Anterior cingulate cortex (tissue), 58 donors: ENCODE measurements around the gene RICTOR.

Experiments
- DNase-seq, 58 donors: peaks; one replicate each; lab custom pipeline; 2025; lab: John Stamatoyannopoulos, UW

Gene RICTOR

DNA sequence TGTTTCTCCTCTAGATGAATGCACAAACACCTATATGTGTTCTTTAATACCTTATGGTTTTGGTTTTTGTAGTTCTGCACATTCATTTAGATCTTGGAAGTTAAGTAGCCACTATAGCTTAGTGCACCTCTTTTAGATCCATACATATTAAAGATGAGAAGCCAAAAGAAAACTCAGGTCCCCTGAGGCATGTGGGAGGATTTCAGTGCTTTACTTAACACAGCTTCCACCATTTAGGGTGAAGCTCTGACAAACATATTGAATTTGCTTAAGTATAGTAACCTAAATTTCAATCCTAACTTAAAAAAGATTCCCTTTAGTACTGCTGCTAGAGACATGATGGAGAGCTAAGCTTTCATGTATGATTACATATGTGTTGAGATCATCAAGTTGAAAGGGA is 25.6 kb upstream of the RICTOR start:
- DNase-seq, result no peak

DNA sequence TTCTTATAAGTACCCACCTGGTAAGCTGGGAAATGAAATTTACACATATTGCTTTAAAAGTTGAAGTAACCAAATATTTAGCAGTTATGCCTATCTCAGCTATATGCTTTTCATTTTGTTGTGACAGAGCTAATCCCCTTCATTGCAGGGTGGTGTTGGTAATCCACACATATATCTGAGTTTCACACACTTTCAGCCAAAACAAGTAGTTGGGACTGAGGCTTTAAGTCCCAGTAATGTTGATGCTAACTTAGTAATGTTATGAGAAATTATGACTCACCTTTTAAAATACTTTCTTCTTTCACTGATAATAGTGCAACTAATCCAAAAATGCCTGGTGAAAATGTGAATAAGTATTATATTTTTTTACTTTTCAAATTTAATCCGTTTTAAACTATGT is 19.2 kb upstream of the RICTOR start:
- DNase-seq, result no peak

DNA sequence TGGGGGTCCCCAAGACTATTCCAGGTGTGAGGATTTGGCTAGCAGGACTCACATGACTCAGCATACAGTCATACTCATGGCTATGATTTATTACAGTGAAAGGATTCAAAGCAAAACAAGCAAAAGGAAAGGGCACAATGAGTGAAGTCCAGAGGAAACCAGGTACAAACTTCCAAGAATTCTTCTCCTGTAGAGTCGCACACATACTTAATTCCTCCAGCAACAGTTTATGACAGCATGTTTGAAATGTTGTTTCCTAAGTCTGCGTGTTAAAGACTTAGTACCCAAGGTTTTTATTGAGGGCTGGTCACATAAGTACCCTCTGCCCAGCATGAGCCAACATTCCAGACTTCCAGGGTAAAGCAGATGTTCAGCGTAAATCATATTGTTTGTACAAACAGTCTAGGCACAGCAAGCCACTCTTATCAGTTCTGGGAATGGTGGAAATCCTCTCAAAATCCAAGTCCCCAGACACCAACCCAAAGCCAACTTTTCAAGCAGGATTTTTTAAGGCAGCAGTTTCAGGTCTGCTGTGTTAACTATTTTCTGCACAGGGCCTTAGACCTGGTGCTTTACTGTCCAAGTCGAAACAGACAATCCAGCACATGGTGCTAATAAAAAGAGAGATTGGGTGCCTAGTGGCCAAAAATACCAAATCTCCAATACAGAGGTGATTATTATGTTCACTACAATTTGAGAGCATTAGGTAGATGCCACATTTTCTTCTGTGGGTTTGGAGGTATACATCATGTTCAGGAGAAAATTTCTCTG is 18.6 kb upstream of the RICTOR start:
- DNase-seq, result no peak

DNA sequence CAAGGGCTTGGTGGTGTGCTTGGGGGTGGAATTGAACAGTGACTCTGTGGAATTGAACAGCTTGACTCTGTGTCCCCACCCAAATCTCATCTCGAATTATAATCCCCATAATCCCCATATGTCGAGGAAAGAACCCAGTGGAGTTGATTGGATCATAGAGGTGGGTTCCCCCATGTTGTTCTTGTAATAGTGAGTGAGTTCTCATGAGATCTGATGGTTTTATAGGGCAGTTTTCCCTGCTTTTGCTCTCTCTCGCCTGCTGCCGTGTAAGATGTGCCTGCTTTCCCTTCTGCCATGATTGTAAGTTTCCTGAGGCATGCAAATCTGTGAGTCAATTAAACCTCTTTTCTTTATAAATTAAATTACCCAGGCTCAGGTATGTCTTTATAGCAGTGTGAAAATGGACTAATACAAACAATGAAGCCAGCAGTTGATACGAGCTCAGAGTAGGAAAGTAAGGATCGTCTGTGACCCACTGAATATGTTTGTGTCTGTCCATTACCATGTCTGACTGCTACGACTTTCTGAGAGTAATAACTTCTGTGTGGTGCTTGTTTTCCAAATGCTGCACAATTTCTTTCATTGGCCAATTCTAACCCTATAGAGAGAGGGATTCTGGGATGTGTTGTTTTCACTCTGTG is 17.9 kb upstream of the RICTOR start:
- DNase-seq, result no peak

DNA sequence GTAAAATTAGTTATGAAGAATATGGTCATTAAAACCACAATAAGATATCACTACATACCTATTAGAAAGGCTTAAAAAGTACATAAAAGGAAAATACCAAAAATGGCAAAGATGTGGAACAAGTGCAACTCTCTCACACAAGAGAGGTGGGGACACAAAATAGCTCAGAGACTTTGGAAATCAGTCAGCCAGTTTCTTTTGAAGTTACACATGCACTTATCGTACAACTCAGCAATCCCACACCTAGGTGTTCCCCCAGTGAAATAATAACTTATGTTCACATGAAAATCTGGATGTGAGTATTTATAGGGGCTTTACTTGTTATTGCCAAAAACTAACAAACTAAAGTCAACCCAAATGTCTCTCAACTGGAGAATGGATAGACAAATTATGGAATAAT is 9.8 kb upstream of the RICTOR start:
- no peak for DNase-seq

DNA sequence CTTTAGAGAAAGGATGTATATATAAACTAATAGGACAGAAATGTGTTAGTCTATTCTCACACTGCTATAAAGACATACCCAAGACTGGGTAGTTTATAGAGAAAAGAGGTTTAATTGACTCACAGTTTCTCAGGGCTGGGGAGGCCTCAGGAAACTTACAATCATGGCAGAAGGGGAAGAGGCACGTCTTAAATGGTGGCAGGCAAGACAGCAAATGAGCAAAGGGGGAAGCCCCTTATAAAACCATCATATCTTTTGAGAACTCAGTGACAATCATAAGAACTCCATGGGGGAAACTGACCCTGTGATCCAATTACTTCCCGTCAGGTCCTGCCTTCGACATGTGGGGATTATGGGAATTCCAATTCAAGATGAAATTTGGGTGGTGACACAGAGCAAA is 8.8 kb upstream of the RICTOR start:
- DNase-seq, result no peak

DNA sequence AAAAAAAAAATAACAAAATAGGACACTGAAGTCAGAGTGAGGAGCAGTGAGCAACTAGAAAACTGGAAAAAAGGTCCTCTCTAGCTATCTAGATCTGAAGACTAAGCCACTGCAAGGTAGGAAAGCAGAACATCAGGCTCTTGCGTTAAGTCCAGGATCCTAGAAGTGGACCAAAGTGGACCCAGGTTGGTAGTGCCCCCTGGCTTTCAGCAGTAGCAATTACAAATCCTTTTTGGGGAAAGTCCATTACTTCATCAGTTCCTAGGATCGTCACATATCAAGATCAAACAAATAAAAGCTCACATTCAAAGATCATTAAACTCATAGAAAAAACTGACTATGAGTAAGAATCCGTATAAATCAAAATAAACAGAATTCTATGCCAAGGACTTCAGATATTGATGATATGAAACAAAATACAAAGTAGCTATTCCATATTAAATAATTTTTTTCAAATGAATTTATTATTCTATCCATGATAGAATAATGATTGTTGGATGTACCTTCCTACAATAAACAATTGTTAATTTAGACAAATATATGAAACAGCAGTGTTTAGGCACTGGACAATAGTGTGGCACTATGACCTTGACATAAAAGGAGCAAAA is 6.5 kb upstream of the RICTOR start:
- peak in 21 of 58 donors; percentile 1 to 49 (median 15) for DNase-seq

DNA sequence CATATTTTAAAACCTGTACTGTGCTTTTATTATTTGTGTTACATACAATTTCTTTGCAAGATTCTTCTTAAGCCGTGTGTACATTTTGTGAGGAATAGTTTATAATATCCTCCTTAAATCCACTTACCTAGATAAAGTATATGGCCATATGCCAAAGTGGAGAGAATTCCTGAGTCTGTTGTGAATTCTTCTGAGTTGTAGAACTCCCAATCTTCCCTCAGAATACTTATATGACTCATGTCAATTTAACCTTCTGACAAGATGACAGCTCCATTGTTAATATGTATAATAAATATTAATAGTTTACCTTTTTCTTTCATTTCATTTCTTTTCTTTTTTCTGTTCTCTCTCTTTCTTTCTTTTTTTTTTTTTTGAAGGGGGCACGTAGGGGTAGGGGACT is 6.0 kb upstream of the RICTOR start:
- DNase-seq, result no peak

DNA sequence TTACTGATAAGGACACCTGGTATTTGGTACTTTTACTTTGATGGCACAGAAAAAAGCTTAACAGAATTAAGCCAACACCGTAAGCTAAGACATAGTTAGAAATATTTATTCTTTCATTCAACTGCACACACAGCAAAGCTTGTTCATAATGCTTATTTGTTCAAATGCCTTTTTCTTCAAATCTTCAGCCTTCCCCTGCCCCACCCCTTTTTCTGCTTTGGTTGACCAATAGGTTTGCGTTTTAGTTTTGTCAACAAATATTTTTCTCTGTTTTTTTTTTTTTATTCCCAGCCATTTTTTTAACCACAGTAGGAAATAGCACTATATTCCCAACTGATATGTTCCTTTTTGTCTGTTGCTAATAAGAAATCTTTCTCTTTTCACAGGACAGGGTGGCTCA is 4.9 kb upstream of the RICTOR start:
- no peak for DNase-seq

DNA sequence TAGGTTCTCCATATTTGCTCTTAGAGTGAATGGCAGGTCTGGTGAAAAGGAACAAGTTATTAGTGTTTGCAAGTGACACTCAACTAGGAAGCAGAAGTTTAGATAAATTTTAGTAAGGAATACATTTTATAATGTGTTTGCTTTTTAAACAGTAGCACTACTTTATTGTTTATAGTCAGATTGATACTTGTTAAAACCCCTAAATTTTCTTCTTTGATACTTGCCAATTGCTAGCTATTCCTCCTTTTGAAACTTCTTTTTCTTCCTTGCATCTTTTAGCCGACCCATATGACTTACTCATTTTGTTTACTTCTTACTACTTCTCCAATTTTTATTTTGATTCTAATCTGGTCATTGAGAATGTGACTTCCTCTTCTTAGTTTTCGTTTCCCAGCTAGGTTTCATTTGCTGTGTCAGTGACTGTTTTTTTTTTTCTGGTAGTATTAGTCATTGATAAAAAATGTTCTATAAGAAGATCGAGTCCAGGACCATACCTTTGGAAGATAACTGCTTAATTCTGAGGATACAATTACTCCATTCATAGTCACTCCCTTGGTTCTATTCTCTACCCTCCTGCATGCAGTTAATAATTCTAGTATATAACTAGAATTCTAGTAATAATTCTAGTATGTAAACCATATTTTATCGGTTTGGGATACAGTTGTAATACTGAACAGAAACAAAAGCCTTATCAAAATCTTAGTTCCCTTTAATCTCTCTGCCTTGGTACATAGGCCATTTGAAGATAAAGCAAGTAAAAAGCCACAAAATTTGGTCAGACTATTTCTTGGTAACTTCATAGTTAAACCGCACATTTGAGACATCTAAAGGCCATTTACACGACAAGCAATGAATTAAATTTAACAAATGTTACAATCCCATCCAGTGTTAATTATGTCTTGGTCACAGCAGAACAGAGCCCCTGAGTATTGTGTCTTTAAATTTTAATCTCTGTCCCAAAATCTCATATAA is 2.8 kb upstream of the RICTOR start:
- peak in 1 of 58 donors; percentile 36 for DNase-seq

DNA sequence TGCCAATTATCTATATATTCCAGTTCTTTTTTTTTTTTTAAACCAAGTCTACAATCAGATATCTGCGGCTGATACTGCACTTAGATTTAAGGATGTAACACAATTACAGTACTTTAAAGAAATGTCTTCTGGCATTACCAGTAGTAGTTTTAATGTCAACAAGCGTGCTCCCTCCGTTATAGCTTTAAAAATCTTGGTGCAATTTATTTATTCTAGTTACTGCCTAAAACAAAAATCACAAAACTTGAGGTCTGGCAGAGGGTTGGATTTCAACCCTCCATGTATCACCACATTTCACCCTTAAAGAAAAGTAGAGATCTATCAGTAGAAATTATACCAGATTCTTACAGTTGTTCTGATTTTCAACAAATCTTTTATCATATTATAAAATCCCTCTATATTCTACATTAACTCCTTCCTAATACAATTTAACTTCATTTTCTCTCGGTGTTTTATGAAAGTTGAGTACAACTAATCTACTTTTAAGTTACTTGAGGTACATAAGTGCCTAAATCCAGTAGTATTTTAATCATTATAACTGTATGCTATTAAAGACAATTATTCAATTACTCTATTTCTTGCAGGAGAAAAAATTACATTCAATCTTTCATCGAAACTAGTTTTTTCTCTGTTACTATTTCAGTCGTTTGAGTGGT is 2.0 kb upstream of the RICTOR start:
- no peak for DNase-seq

DNA sequence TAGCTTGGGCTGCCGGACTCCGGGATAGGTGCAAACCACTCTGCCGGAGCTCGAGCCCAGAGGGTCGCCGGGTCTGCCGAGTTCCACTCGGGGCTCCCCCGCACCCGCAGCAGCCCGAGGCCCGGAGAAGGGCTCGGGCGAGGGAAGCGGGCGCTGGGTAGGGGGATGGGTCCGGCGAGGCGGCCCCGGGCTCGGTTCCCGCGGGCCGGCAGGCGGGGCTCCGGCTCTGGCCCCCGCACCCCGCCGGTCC is 507 bp downstream of the RICTOR start:
- peak in 12 of 58 donors; percentile 40 to 79 (median 70) for DNase-seq

DNA sequence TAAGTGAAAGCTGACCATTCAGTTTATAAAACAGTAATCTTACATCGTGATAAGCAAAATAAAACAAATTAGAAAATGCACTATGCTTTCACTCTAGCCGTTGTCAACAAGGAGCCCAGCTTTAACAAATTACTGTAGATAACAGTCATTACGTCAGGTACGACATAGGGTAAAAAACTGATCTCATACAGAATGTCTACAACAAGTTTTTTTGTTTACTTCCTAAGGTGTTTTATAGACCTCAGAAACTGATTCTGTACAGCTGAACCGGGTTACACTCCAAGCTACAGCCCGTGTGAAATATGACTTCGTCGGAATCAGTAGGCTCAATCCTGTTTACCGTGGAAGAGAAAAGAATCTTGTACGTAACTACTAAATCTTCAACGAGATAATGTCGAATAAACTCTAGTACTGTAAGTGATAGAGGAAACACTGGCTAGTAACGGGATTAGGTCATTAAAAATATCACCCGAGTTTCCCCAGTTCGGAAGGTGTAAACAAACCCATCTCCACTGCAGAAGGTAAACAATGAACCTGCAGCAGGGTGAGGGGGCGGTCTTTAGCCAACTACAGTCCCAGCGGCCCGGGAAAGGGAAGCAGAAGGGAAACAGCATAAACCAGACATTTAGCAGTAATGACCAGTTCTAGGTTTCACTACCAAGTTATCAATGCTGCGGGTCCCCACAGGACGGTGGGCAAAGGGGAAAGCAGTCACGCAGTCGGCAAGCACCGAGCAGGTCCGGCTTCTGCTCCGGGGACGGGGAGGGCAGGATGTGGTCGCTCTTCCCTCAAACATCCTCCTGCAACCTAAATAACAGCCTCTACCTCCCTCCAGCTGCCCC is 1.1 kb downstream of the RICTOR start:
- DNase-seq, result peak in 32 of 58 donors; percentile 6 to 76 (median 60)

DNA sequence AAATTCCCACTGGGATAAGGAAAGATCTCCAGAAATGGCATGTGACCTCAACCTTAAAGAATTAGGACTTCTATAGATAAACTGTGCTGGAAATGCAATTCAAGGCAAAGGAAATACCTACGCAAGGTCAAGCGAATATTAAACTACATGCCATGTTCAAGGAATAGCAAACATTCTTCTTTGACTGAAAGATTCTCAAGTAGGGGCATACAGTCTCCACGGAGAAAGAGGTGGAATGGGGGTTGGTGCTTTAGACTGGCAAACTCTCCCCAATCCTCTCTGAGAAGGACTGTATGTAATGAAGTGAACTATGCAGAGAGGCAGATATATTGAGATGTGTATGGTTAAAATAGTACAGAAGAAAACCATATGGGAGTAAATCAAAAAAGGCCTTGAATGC is 6.1 kb downstream of the RICTOR start:
- DNase-seq, result no peak

DNA sequence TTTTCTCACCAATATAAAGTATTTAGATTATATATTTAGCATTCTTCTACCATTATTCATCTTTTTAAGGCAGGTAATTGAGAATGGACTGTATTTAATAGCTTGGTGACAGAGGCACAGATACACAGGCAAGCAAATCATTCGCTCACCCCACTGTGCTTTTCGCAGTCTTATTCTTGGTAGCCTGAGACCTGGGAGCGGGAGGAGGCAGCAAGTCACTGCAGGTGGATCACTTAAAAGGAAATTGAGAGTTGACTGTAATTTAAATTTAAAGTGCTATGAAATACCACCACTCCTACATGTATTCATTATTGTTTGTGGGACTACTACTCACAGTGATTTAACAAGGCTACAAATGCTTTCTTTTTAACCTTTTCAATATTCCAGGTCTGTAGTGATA is 9.7 kb downstream of the RICTOR start:
- no peak for DNase-seq

DNA sequence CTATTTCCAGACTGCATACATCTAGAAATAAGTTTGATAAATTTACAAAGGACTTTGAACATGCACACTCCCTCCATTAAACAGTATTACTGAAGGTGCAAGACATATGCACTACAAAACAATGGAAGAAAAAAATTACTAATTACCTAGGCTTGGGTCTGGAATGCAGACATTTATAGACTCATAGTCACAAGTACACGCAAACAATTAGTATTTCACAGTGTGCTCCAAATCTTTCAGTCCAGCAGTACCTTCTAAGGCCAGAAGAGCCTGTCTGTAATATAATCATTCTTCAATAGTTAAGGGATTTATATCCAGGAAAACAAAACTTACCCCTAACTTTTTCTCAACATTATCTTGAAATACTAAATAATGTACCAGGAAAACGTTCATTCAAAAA is 11.2 kb downstream of the RICTOR start:
- no peak for DNase-seq

DNA sequence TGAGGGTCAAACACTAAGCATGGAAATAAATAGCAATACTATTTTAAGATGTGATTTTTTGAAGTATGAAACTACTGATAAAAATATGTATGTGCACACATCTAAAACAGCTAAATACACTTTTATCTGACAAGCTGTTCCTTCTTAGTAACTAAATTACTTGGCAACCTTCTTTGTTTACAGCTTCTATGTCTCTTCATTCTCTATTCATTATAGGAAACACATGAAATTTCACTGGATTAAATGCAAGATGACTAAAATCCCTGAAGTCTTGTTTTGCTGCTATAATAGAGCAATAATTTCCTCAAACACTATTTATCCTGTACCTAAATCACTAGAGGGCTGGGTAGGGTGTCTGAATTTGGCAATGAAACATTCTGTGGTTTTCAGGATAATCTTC is 11.7 kb downstream of the RICTOR start:
- DNase-seq, result no peak

DNA sequence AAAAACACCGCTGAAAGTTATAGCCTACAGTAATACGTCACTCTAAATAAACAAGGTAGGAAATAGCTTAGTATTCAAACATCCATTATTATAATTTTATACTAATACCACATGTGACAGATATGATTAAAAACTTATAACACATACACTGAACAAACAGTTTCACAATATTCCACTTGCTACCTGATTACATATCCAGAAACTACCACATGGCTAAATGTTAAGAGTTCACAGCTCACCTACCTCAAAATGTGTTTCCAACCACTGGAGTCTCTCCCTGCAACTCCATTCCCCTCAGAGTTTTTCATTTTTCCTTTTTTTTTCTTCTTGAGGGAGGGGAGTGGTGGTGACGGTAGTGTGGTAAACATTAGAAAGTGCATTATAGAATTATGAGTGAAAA is 12.1 kb downstream of the RICTOR start:
- no peak for DNase-seq

DNA sequence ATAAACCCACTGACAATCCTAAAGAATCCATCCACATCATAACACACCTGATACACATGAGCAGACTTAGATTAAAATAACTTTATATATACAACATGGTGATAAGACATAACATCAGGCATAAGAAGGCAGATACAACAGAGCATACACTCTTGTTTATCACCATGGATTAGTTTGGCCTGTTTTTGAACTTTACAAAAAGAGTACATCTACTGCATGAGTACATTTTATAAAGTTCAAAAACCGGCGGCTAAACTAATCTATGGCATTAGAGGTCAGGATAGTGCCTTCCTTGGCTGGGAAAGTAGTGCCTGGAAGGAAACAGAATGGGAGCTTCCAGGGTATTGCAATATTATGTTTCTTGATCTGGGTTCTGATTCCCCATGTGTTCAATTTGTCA is 15.1 kb downstream of the RICTOR start:
- DNase-seq, result no peak
